ENCODE data around the gene CENPW.

The CENPW gene

GRCh38 chr6:126339796-126340609 is at the start of gene CENPW:
TSS of gene CENPW (plus strand) at chr6:126340115. CDS start at chr6:126340274, 159 bp downstream.
- peak; percentile 92 for DNase-seq

GRCh38 chr6:126293891-126294524 is 45.9 kb upstream of the CENPW start:
- no peak for DNase-seq

- DNase-seq: no peak
These were observed 39.8 kb upstream of the CENPW start for GRCh38 chr6:126300126-126300525.

GRCh38 chr6:126300735-126301134 is 39.2 kb upstream of the CENPW start:
- DNase-seq: no peak

GRCh38 chr6:126302191-126302590 is 37.7 kb upstream of the CENPW start:
- no peak for DNase-seq

- DNase-seq: no peak
These were observed 32.1 kb upstream of the CENPW start for GRCh38 chr6:126307849-126308248.

GRCh38 chr6:126308362-126308761 is 31.6 kb upstream of the CENPW start:
- no peak for DNase-seq

GRCh38 chr6:126312013-126312665 is 27.8 kb upstream of the CENPW start:
- no peak for DNase-seq

- no peak for DNase-seq
These were observed 26.0 kb upstream of the CENPW start for GRCh38 chr6:126313941-126314340.

GRCh38 chr6:126318797-126319196 is 21.1 kb upstream of the CENPW start:
- DNase-seq: no peak

- no peak for DNase-seq
These were observed 6.2 kb upstream of the CENPW start for GRCh38 chr6:126333729-126334128.

GRCh38 chr6:126335210-126335609 is 4.7 kb upstream of the CENPW start:
- no peak for DNase-seq

- DNase-seq: no peak
These were observed 2.6 kb upstream of the CENPW start for GRCh38 chr6:126337323-126337722.

- no peak for DNase-seq
These were observed 1.2 kb downstream of the CENPW start for GRCh38 chr6:126341126-126341525.

- DNase-seq: no peak
These were observed 4.3 kb downstream of the CENPW start for GRCh38 chr6:126344181-126344580.

GRCh38 chr6:126351960-126352359 is 12.0 kb downstream of the CENPW start:
- DNase-seq: no peak

GRCh38 chr6:126352514-126352913 is 12.6 kb downstream of the CENPW start:
- no peak for DNase-seq

- no peak for DNase-seq
These were observed 16.6 kb downstream of the CENPW start for GRCh38 chr6:126356526-126356925.

- DNase-seq: no peak
These were observed 20.1 kb downstream of the CENPW start for GRCh38 chr6:126359936-126360537.

GRCh38 chr6:126361832-126362440 is 22.0 kb downstream of the CENPW start:
- no peak for DNase-seq

- DNase-seq: no peak
These were observed 27.9 kb downstream of the CENPW start for GRCh38 chr6:126367849-126368248.

- no peak for DNase-seq
These were observed 32.7 kb downstream of the CENPW start for GRCh38 chr6:126372626-126373025.

- no peak for DNase-seq
These were observed 33.4 kb downstream of the CENPW start for GRCh38 chr6:126373344-126373743.
